ENCODE measurements around the gene MAD1L1. TPM values are rescaled to one million over a fixed set of nuclear protein-coding genes. Genes with fewer than 3 reads are reported as not detected.

MAD1L1 gene
- total RNA-seq, 2 experiments from 2014 or later = 58.3 to 65.3 TPM

DNA sequence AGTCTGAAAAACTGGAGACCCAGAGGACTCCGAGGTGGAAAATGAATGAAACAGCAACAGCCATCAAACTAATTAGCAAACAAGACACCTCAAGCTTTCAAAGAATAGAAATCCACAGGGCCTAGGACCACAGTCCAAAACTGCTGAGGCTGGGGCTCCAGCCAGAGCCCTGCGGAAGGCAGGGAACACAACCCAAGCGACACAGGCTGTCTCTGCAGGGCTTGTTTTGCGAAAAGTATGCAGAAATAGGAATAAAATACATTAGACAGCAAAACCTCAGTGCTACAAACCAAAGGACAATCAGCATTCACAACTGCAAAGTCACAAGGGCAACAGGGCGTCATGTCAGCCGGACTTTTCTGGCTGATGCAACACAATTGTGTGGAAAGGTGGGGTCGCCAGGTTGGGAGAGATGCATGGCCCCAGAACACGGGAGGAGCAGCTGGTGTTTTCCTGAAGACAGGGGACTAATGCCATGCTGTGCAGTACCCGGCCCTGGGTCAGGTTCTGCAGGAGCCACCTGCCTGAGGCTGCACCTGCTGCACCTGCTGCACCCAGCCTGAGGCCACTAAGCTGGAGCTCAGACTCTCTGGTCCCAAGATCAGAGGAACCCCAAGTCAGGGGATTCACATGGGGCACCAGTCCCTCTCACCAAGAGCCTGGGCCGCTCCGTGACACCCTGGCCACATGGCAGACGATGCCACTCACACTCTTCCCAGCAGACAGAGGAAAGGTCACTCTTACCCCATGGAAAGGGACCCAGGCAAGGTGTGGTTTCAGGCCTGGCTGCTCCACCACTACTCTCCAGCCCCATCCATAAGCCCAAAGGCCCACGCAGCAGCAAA is 74.2 kb downstream of the MAD1L1 start:
- H3K4me3 ChIP-seq (ENCODE audit: low read depth, low read length, poor library complexity, severe bottlenecking) = no peak overlapping the region
- intact Hi-C loops (cut with micrococcal nuclease; ENCODE audit: unreplicated experiment) = no loop called here
- H3K4me1 ChIP-seq (ENCODE audit: insufficient read depth, low read length, poor library complexity, severe bottlenecking) = peaks cover 18% of the 10 kb centered on the region
- TF ChIP-seq, protein P1, sequence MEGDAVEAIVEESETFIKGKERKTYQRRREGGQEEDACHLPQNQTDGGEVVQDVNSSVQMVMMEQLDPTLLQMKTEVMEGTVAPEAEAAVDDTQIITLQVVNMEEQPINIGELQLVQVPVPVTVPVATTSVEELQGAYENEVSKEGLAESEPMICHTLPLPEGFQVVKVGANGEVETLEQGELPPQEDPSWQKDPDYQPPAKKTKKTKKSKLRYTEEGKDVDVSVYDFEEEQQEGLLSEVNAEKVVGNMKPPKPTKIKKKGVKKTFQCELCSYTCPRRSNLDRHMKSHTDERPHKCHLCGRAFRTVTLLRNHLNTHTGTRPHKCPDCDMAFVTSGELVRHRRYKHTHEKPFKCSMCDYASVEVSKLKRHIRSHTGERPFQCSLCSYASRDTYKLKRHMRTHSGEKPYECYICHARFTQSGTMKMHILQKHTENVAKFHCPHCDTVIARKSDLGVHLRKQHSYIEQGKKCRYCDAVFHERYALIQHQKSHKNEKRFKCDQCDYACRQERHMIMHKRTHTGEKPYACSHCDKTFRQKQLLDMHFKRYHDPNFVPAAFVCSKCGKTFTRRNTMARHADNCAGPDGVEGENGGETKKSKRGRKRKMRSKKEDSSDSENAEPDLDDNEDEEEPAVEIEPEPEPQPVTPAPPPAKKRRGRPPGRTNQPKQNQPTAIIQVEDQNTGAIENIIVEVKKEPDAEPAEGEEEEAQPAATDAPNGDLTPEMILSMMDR (conservative IDR thresholded peaks at IDR 0.05; ENCODE audit: low read length) = no peak
- TF ChIP-seq EZH2phosphoT487 (IDR thresholded peaks at IDR 0.05; ENCODE audit: borderline replicate concordance, low read depth, low read length) = no peak
- no peak overlapping the region for H2AFZ ChIP-seq (ENCODE audit: low read length)
- no peaks in the 10 kb centered on the region for H4K20me1 ChIP-seq (ENCODE audit: insufficient read depth, low read length)
- no peaks in the 10 kb centered on the region for H3K79me2 ChIP-seq (ENCODE audit: insufficient read depth, low read depth, low read length)
- BruUV-seq (replicated peaks) = no TSS peak
- H3K27ac ChIP-seq (ENCODE audit: low read depth, low read length, poor library complexity, severe bottlenecking) = peak overlapping the region; percentile 21
- POLR2A ChIA-PET = interaction anchor here (1.5 kb wide), 1 partner anchor 9 kb away, joined by 4 read pairs; no protein-coding TSS in a partner anchor
- CTCF ChIA-PET (ENCODE audit: unreplicated experiment) = interaction anchor here (1.1 kb wide), 1 partner anchor 59 kb away, joined by 3 read pairs; no protein-coding TSS in a partner anchor
- no peaks in the 10 kb centered on the region for H3K9me2 ChIP-seq (ENCODE audit: insufficient read depth, low read length)
- no peaks in the 10 kb centered on the region for H3K9me3 ChIP-seq (ENCODE audit: low read length)
- peaks cover 3% of the 10 kb centered on the region; the same call in 1 of the 2 replicates for H3K36me3 ChIP-seq (ENCODE audit: insufficient read depth, low read length)
- peak; percentile 33 for DNase-seq (ENCODE audit: low spot score)
- no peak overlapping the region; the same call in 1 of the 2 replicates for H3K4me2 ChIP-seq (ENCODE audit: low read length)

DNA sequence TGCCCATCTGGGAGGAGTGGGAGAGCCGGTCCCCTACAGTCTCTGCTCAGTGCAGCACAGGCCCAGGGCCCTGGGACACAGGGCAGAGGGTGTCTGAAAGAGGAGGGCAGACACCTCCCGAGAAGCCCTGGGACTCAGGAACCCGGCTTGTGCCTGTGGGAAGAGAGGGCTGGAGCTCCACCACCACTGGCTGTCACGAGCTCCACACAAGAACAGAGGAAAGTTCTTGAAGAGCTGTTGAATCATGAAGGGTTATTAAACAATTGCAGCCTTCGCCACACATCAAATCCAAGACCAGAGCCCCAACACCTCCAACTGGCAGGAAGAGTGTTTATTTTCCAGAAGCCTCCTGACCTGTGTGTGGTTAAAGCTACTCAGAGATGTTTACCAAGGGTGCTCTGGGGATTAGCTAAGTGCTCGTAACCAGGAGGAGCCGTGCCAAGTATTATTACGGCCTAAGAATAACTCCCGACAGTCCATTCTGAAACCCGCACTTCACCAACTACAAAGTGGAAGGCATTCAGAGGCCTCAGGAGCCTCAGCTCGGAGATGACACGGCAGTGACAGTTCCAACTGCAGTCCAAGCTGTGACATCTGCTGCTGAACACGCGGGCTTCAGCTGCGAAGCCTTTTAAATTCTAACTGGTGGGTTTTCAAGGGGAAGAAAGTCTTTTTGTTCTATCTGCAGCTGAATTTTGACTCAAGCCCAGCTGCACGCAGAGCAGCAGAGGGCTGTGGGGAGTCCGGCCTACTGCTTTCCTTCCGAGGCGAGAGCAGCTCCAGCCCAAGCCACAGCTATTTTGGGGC is 75.1 kb downstream of the MAD1L1 start:
- TF ChIP-seq EZH2phosphoT487 (IDR thresholded peaks at IDR 0.05; ENCODE audit: borderline replicate concordance, low read depth, low read length) = no peak
- TF ChIP-seq, protein P1 (conservative IDR thresholded peaks at IDR 0.05; ENCODE audit: low read length) = no peak
- no peaks in the 10 kb centered on the region for H3K9me2 ChIP-seq (ENCODE audit: insufficient read depth, low read length)
- no peak overlapping the region for H3K4me2 ChIP-seq (ENCODE audit: low read length)
- CTCF ChIA-PET (ENCODE audit: unreplicated experiment) = interaction anchor here (0.7 to 1.1 kb wide), 3 partner anchors 9 to 58 kb away, joined by 3 read pairs; no protein-coding TSS in a partner anchor
- H3K27ac ChIP-seq (ENCODE audit: low read depth, low read length, poor library complexity, severe bottlenecking) = peak overlapping the region; percentile 21
- peaks cover 18% of the 10 kb centered on the region for H3K4me1 ChIP-seq (ENCODE audit: insufficient read depth, low read length, poor library complexity, severe bottlenecking)
- peak; percentile 38 for DNase-seq (ENCODE audit: low spot score)
- no peaks in the 10 kb centered on the region for H3K9me3 ChIP-seq (ENCODE audit: low read length)
- H3K79me2 ChIP-seq (ENCODE audit: insufficient read depth, low read depth, low read length) = no peaks in the 10 kb centered on the region
- H3K36me3 ChIP-seq (ENCODE audit: insufficient read depth, low read length) = peaks cover 3% of the 10 kb centered on the region; the same call in 1 of the 2 replicates
- H2AFZ ChIP-seq (ENCODE audit: low read length) = no peak overlapping the region
- POLR2A ChIA-PET = interaction anchor here (0.9 to 1.5 kb wide), 2 partner anchors 9 to 44 kb away, joined by 3 to 4 read pairs; no protein-coding TSS in a partner anchor
- H4K20me1 ChIP-seq (ENCODE audit: insufficient read depth, low read length) = no peaks in the 10 kb centered on the region
- BruUV-seq (replicated peaks) = no TSS peak
- H3K4me3 ChIP-seq (ENCODE audit: low read depth, low read length, poor library complexity, severe bottlenecking) = no peak overlapping the region
- intact Hi-C loops (cut with micrococcal nuclease; ENCODE audit: unreplicated experiment) = no loop called here

Data from OCI-LY7 (cell line).